ENCODE data around the gene LRBA.

LRBA gene

DNA sequence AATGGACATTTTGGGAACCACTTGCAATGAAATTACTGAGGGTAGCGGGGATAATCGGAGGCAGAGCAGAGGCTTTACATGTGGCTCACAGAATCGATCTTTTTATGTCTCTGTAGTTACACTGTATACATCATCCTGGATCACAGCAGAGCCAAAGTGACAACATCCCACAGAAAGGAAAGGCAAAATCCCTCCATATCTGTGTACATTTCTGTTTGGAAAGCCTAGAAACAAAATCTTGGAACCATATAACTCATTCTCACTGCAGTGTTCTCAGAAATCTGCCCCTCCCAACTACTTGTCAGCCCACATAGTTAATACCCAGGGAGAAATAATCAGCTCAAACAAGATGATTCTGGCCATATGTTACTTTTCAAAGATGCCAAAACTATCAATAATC, 725.2 kb downstream of the LRBA start:
- ChIA-PET POLR2A (ENCODE audit: low non-redundant PET) (no interaction called here), CTCF (no interaction called here)
- TF ChIP-seq, protein P1, sequence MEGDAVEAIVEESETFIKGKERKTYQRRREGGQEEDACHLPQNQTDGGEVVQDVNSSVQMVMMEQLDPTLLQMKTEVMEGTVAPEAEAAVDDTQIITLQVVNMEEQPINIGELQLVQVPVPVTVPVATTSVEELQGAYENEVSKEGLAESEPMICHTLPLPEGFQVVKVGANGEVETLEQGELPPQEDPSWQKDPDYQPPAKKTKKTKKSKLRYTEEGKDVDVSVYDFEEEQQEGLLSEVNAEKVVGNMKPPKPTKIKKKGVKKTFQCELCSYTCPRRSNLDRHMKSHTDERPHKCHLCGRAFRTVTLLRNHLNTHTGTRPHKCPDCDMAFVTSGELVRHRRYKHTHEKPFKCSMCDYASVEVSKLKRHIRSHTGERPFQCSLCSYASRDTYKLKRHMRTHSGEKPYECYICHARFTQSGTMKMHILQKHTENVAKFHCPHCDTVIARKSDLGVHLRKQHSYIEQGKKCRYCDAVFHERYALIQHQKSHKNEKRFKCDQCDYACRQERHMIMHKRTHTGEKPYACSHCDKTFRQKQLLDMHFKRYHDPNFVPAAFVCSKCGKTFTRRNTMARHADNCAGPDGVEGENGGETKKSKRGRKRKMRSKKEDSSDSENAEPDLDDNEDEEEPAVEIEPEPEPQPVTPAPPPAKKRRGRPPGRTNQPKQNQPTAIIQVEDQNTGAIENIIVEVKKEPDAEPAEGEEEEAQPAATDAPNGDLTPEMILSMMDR (conservative IDR thresholded peaks at IDR 0.05; ENCODE audit: low read depth): no peak
- H3K27ac ChIP-seq: no peak overlapping the region
- no peak for DNase-seq (ENCODE audit: low spot score)

DNA sequence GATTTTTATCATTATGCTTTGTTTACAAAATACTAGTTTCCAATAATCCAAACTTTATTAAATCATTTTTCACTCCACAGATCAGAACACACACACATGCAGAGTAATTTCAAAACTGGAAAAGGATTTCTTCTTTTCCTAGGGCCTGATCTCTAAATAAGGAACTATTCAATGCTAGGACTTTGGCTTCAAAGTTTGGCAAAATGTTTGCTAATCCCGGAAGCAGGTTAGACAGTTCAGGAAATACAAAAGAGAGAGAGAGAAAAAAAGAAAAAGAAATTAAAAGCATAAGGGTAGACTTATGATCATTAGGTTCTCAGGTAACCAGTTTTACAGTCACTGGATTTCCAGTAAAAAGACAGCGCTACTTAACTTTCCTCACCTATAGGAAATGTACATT, 725.9 kb downstream of the LRBA start:
- DNase-seq (ENCODE audit: low spot score): no peak
- H3K27ac ChIP-seq: no peak overlapping the region
- POLR2A ChIA-PET (ENCODE audit: low non-redundant PET): no interaction called here
- CTCF ChIA-PET: no interaction called here
- TF ChIP-seq, protein P1 (conservative IDR thresholded peaks at IDR 0.05; ENCODE audit: low read depth): no peak

DNA sequence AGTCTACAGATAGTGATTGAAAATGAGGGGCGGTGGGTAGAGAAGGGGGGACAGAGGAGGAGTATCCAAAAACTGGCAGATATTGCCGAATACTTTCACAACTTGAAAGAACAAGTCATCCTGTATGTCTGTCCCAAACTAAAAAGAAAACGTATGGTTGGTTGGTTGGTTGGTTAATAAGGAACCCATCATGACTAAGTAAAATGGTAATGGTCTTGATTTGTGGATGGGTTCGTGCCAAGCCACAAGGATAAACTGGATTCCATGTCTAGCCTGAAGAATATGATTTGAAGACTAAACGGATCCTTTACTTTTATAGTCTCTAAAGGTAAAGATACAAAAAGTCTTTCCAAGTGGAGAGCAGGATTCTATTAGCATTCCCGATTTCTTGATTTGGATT, 728.4 kb downstream of the LRBA start:
- DNase-seq (ENCODE audit: low spot score): no peak
- CTCF ChIA-PET: interaction anchor here (0.7 kb wide), 1 partner anchor 44 kb away, joined by 3 read pairs; no protein-coding TSS in a partner anchor
- H3K27ac ChIP-seq: no peak overlapping the region
- TF ChIP-seq, protein P1 (conservative IDR thresholded peaks at IDR 0.05; ENCODE audit: low read depth): no peak
- POLR2A ChIA-PET (ENCODE audit: low non-redundant PET): no interaction called here

DNA sequence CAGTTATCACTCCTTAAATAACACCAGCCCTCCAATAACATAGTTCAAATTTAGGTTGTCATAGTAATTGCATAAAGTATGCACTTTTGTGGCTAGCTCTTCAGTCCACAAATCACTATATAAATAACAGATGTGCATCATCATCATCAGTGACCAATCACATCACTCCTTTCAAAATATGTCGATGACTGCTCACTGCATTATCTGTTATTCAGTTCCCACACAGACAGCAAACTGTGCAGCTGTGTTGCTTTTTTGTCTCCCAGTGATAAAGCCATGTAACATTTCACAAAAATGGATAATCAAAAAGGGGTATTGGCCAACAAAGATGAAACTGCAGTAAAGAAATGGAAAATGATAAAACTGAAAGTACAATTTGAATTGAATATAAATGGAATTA, 731.4 kb downstream of the LRBA start:
- POLR2A ChIA-PET (ENCODE audit: low non-redundant PET): no interaction called here
- no peak overlapping the region for H3K27ac ChIP-seq
- DNase-seq (ENCODE audit: low spot score): no peak
- TF ChIP-seq, protein P1 (conservative IDR thresholded peaks at IDR 0.05; ENCODE audit: low read depth): no peak
- CTCF ChIA-PET: no interaction called here

DNA sequence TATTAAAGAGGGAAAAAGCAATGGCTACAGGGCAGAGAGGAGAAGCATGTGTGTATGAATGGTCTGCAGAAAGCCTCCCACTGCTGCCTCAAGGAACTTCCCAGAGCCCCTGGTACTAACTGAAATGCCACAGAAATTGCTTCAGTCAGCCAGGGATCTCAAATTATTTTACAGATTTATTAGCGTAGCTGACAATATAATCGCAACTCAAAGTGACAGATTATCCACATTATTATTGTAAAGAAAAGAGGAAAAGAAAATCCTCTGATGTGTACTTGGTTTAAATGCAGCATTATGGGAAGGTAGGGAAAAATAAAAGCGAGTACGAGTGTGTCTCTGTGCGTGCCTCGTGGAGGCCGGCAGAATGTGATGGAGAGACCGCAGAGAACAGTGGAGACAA, 734.1 kb downstream of the LRBA start:
- ChIA-PET CTCF (interaction anchor here (0.6 kb wide), 1 partner anchor 112 kb away, joined by 5 read pairs; no protein-coding TSS in a partner anchor), POLR2A (ENCODE audit: low non-redundant PET) (no interaction called here)
- TF ChIP-seq, protein P1 (conservative IDR thresholded peaks at IDR 0.05; ENCODE audit: low read depth): no peak
- no peak for DNase-seq (ENCODE audit: low spot score)
- no peak overlapping the region; the same call in 1 of the 2 replicates for H3K27ac ChIP-seq

DNA sequence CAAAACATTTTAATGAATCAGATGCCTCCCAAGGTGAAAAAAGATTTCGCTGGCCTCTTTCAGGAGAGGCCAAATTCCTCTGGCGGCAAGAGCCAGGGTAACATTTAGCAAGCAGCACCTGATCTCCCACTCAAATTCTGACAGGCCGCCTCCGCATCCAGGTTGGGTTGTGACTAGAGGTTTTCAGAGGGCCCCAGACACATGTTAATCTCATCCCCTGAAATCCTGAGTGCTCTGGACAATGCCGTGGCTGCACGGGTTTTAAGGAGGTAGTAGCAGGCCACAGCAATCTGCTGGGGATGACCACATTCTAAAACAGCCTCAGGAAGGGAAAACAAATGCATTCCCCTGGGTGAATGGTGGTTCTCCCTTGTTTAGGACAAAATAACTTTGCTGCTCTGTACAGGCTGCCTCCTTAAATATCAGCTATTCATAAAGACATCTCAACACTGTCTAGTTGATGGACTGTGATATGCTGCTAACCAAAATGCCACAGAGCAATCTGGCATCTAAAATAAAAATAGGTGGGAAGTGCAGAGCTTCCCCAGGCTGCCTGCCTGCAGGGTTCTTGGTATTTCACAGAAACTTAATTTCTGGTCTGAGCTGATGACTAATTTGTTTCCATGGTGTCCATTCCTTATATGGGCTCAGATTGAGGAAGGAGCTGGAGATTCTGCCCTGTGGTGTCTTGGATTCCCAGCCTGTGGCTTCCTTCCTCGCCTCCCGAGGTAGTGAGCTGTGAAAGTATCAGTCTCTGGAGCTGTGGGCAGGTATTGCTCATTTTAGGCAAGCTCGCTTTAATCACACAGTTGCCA, 734.8 kb downstream of the LRBA start:
- POLR2A ChIA-PET (ENCODE audit: low non-redundant PET): no interaction called here
- peak; percentile 45 for DNase-seq (ENCODE audit: low spot score)
- TF ChIP-seq, protein P1 (conservative IDR thresholded peaks at IDR 0.05; ENCODE audit: low read depth): no peak
- H3K27ac ChIP-seq: no peak overlapping the region; the same call in 1 of the 2 replicates
- CTCF ChIA-PET: no interaction called here

Measured in RWPE1 (cell line).